HFF-Myc (cell line): Measurements from ENCODE around the gene NEK4.

Experiments
- DNase-seq: peaks from one replicate; pipeline ENCODE4 v3.0.0-alpha.2; 2011; ENCODE audit warnings: low read depth; ENCODE audit errors: extremely low read depth
- H3K4me3 ChIP-seq: replicated peaks from 2 replicates; pipeline ENCODE4 v1.5.1; 2011; ENCODE audit warnings: low read depth, mild to moderate bottlenecking, control low read depth, low read length
- TF ChIP-seq, protein P1 (sequence below): IDR thresholded peaks from 2 replicates; pipeline ENCODE4 v1.5.1; 2012; ENCODE audit warnings: mild to moderate bottlenecking, low read depth, low read length, control low read depth; ENCODE audit errors: missing control alignments

The NEK4 gene

DNA sequence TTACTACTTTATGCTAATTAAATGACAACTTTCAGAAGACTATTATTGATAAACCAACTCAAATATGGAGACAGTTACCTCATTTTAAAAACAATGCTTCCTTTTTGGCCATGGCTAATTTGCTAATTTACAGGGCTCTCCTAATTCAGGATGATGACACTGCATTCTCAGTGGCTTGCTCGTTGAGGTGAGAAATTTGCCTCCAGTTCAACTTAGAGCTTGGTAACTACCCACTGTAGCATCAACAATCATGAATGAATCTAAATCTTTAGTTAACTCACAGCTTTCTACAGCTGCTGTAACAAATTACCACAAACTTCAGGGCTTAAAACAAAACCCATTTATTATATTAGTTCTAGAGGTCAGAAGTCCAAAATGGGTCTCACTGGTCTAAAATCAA lies 99.1 kb downstream of the NEK4 start:
- no peak overlapping the region for H3K4me3 ChIP-seq

DNA sequence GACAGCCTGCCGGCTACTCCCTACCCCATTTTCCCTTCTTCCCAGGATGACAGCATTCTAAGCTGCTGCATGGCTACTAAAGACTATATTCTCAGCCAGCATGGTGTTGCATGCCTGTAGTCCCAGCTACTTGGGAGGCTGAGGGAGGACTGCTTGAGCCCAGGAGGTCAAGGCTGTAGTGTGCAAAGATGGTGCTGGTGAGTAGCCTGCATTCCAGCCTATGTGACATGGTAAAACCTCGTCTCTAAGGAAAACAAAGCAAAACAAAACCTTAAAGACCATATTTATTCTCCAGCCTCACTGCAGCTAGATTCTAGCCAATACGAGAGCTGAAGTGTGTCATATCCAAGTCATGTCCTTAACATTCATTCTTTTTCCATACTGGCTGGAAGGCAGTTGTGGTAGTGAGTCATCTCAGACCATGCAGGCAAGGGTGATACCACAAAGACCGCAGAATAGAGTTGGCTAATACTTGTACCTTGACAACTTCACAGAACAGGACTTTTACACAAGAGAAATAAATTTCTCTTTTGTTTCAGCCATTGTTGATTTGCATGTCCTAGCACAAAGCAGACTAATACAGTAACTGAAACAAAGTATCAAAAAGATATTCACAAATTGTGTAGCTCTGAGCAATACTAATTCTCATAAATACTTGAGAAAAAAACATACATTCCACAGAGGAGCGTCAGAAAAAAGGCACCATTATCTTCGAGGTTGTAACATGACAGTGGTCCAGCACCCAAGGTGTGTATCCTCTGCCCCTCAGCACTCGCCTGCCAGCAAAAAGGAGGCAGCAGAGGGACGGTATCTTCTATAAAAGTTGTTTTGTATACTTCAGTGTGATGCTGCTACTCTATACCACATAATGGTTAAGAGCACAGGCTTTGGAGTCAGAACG lies 99.9 kb downstream of the NEK4 start:
- H3K4me3 ChIP-seq = no peak overlapping the region
- TF ChIP-seq, protein P1, sequence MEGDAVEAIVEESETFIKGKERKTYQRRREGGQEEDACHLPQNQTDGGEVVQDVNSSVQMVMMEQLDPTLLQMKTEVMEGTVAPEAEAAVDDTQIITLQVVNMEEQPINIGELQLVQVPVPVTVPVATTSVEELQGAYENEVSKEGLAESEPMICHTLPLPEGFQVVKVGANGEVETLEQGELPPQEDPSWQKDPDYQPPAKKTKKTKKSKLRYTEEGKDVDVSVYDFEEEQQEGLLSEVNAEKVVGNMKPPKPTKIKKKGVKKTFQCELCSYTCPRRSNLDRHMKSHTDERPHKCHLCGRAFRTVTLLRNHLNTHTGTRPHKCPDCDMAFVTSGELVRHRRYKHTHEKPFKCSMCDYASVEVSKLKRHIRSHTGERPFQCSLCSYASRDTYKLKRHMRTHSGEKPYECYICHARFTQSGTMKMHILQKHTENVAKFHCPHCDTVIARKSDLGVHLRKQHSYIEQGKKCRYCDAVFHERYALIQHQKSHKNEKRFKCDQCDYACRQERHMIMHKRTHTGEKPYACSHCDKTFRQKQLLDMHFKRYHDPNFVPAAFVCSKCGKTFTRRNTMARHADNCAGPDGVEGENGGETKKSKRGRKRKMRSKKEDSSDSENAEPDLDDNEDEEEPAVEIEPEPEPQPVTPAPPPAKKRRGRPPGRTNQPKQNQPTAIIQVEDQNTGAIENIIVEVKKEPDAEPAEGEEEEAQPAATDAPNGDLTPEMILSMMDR = no peak
- DNase-seq = peak; percentile 99

More for the DNA sequence above, 99.1 kb downstream of the NEK4 start:
- no peak for DNase-seq
- TF ChIP-seq, protein P1 = no peak

DNA sequence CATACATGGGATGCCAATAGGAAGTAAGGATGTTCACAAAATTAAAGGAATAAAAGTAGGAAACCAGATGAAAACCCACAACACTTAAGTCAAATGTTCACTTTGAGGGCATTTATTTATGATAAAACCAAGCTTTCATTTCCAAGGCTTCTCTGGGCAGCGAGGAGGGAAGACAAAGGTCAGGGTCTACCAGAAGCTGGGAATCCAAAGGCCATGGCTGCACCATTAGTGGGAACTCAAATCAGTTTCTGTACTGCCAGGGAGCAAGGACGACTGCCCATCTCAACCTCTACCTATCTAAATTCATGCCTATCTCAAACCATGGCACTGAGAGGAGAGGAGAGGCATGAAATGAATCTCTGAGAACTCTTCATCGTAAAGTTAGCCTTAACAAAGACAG lies 107.6 kb downstream of the NEK4 start:
- no peak overlapping the region for H3K4me3 ChIP-seq
- no peak for DNase-seq
- TF ChIP-seq, protein P1 = no peak

DNA sequence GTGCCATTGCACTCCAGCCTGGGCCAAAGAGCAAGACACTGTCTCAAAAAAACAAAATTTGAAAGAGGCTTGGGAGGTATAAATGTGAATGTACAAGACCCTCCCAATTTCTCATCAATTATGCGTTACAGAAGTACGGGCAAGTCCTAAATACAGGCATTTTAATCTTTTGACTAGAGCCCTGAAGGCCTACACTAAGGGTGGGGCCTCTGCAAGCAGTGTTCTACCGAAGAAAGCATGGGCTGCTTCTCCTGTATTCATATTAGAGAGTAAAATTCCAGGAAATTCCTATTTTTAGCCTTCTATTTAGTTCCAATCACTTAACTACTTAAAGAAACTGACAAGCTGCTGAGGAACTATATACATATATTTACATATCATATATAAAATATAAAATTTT lies 110.7 kb downstream of the NEK4 start:
- no peak overlapping the region for H3K4me3 ChIP-seq
- TF ChIP-seq, protein P1 = no peak

More for the DNA sequence above, 110.7 kb downstream of the NEK4 start:
- DNase-seq = no peak
